AG09309 (cell line): ENCODE results near the gene ZNF672.
A peak's percentile ranks its signal among the peaks of the same experiment; 100 is the strongest.

Experiments used
- DNase-seq: peaks from one replicate; pipeline ENCODE4 v3.0.0-alpha.2; 2010; ENCODE audit warnings: low read depth
- H3K4me3 ChIP-seq: 2 replicates; pipeline ENCODE4 v1.5.1; 2011; ENCODE audit warnings: mild to moderate bottlenecking, low read depth, low read length, moderate library complexity; ENCODE audit not compliant: control insufficient read depth
- CTCF ChIP-seq: IDR thresholded peaks from 2 replicates; pipeline ENCODE4 v1.5.1; 2011; ENCODE audit warnings: mild to moderate bottlenecking, low read depth, low read length, inconsistent platforms; ENCODE audit not compliant: insufficient read depth, control insufficient read depth; ENCODE audit errors: missing control alignments

Gene ZNF672

GRCh38 chr1:248860007-248860406 lies 22.0 kb downstream of the ZNF672 start:
- H3K4me3 ChIP-seq, result no peak overlapping the region
- DNase-seq, result no peak
- no peak for TF ChIP-seq CTCF

- H3K4me3 ChIP-seq, result no peak overlapping the region
- TF ChIP-seq CTCF, result no peak
- no peak for DNase-seq
These were observed 23.6 kb downstream of the ZNF672 start for GRCh38 chr1:248861616-248862015.

- no peak for TF ChIP-seq CTCF
- DNase-seq, result no peak
- H3K4me3 ChIP-seq, result peak overlapping the region; percentile 60
These were observed 24.6 kb downstream of the ZNF672 start for GRCh38 chr1:248862695-248862997.

- peak overlapping the region; percentile 60 for H3K4me3 ChIP-seq
- no peak for DNase-seq
- TF ChIP-seq CTCF, result no peak
These were observed 25.2 kb downstream of the ZNF672 start for GRCh38 chr1:248862998-248863881.

GRCh38 chr1:248871837-248872401 lies 33.9 kb downstream of the ZNF672 start:
- no peak for DNase-seq
- TF ChIP-seq CTCF, result no peak
- peak overlapping the region; percentile 11; the same call in 1 of the 2 replicates for H3K4me3 ChIP-seq

- no peak for DNase-seq
- TF ChIP-seq CTCF, result no peak
- peak overlapping the region; percentile 78 for H3K4me3 ChIP-seq
These were observed 34.9 kb downstream of the ZNF672 start for GRCh38 chr1:248872752-248873408.
